Suppressor macrophage treated with lipopolysaccharide for 4 hours (primary cell): Measurements from ENCODE around the gene CHRNG.
"Not testable (repeated sequence)": the region's sequence is repeated elsewhere in the genome, so short reads cannot be mapped to it uniquely, and the experiment has no call there.

ENCODE experiments used
- DNase-seq: peaks from one replicate; pipeline ENCODE4 v3.0.0-alpha.2; 2020

Gene CHRNG

GRCh38 chr2:232547991-232548390 lies 8.5 kb downstream of the CHRNG start:
- DNase-seq: no peak

GRCh38 chr2:232549655-232550353 lies 10.3 kb downstream of the CHRNG start:
- no peak for DNase-seq

GRCh38 chr2:232550354-232551249 lies 11.1 kb downstream of the CHRNG start, which contains the start of the genes EIF4E2 and TIGD1:
EIF4E2 (plus strand) TSS chr2:232550689; CDS start chr2:232550725, 36 bp downstream.
TIGD1 (minus strand) TSS chr2:232550557; CDS start chr2:232549882, 675 bp downstream.
- DNase-seq: peak; percentile 96

GRCh38 chr2:232551250-232551638 lies 11.8 kb downstream of the CHRNG start:
- DNase-seq: no peak

GRCh38 chr2:232551776-232552175 lies 12.3 kb downstream of the CHRNG start:
- DNase-seq: no peak

GRCh38 chr2:232556426-232556825 lies 16.9 kb downstream of the CHRNG start:
- no peak for DNase-seq

- no peak for DNase-seq
Measured at GRCh38 chr2:232562515-232563151, 23.1 kb downstream of the CHRNG start.

- DNase-seq: no peak
Measured at GRCh38 chr2:232563580-232563979, 24.1 kb downstream of the CHRNG start.

- no peak for DNase-seq
Measured at GRCh38 chr2:232567721-232568120, 28.2 kb downstream of the CHRNG start.

- DNase-seq: peak; percentile 61
Measured at GRCh38 chr2:232568161-232568560, 28.7 kb downstream of the CHRNG start.

GRCh38 chr2:232569541-232569940 lies 30.0 kb downstream of the CHRNG start:
- DNase-seq: peak; percentile 21

GRCh38 chr2:232570481-232570880 lies 31.0 kb downstream of the CHRNG start:
- DNase-seq: not testable (repeated sequence)

GRCh38 chr2:232571026-232571474 lies 31.6 kb downstream of the CHRNG start:
- DNase-seq: no peak

- no peak for DNase-seq
Measured at GRCh38 chr2:232573042-232573441, 33.5 kb downstream of the CHRNG start.

- DNase-seq: no peak
Measured at GRCh38 chr2:232573771-232574435, 34.4 kb downstream of the CHRNG start.

- DNase-seq: no peak
Measured at GRCh38 chr2:232574674-232575403, 35.3 kb downstream of the CHRNG start.

GRCh38 chr2:232575404-232575746 lies 35.9 kb downstream of the CHRNG start:
- no peak for DNase-seq

- DNase-seq: no peak
Measured at GRCh38 chr2:232576995-232577394, 37.5 kb downstream of the CHRNG start.

GRCh38 chr2:232577841-232578240 lies 38.3 kb downstream of the CHRNG start:
- no peak for DNase-seq

GRCh38 chr2:232578626-232579025 lies 39.1 kb downstream of the CHRNG start:
- DNase-seq: no peak

GRCh38 chr2:232580648-232580981 lies 41.1 kb downstream of the CHRNG start:
- DNase-seq: no peak

- no peak for DNase-seq
Measured at GRCh38 chr2:232581725-232582124, 42.2 kb downstream of the CHRNG start.
